PC-9 (cell line): ENCODE data around the gene JPH2. TPM values are rescaled to one million over a fixed set of nuclear protein-coding genes. Genes with fewer than 3 reads are reported as not detected.

ENCODE experiments used
- BruUV-seq: library from RNA; stranded (reverse); fragments of 400-500 nt; replicated peaks from 2 replicates; lab custom pipeline; 2021; lab: Mats Ljungman, UMichigan
- CTCF ChIA-PET: fragments of 300-600 bp; sonication (Branson Sonifier 250); formaldehyde crosslinking; loops from one replicate; lab custom pipeline; 2022; ENCODE audit warnings: antibody characterized with exemption; lab: Charles Lee
- POLR2A ChIA-PET: fragments of 300-600 bp; sonication (Branson Sonifier 250); formaldehyde crosslinking; loops from one replicate; lab custom pipeline; 2022; ENCODE audit warnings: antibody characterized with exemption; ENCODE audit not compliant: unreplicated experiment; lab: Charles Lee
- DNase-seq, 2 experiments: peaks; one replicate each; pipeline versions ENCODE4 v3.0.0 to v3.0.0-alpha.2; 2015 to 2022; ENCODE audit warnings: mixed read lengths in 1 of 2
- H2AFZ ChIP-seq: fragments of 200-600 bp; sonication (generic); 2 replicates; pipeline ENCODE4 v1.8.1; 2017; ENCODE audit warnings: antibody characterized with exemption
- H3F3A ChIP-seq: fragments of 200-600 bp; sonication (generic); 2 replicates; pipeline ENCODE4 v1.8.1; 2017; ENCODE audit warnings: antibody characterized with exemption, mild to moderate bottlenecking, low read depth; ENCODE audit not compliant: insufficient read depth
- H3K27ac ChIP-seq: fragments of 200-600 bp; sonication (generic); 2 replicates; pipeline ENCODE4 v1.6.1; 2016; ENCODE audit warnings: mixed run types
- H3K27me3 ChIP-seq: fragments of 200-600 bp; sonication (generic); 2 replicates; pipeline ENCODE4 v1.6.1; 2016; ENCODE audit warnings: low read depth, mixed run types; ENCODE audit not compliant: insufficient read depth
- H3K36me3 ChIP-seq: fragments of 200-600 bp; sonication (generic); 2 replicates; pipeline ENCODE4 v1.6.1; 2016; ENCODE audit warnings: low read depth, mixed run types
- H3K4me1 ChIP-seq: fragments of 200-600 bp; sonication (generic); replicated peaks from 2 replicates; pipeline ENCODE4 v1.6.1; 2016; ENCODE audit warnings: mixed run types; ENCODE audit not compliant: insufficient read depth
- H3K4me2 ChIP-seq: fragments of 200-600 bp; sonication (generic); 2 replicates; pipeline ENCODE4 v1.6.1; 2017; ENCODE audit warnings: mixed run types
- H3K4me3 ChIP-seq: fragments of 200-600 bp; sonication (generic); 2 replicates; pipeline ENCODE4 v1.6.1; 2016; ENCODE audit warnings: mixed run types
- H3K79me2 ChIP-seq: fragments of 200-600 bp; sonication (generic); 2 replicates; pipeline ENCODE4 v1.6.1; 2017; ENCODE audit warnings: low read depth, mixed run types
- H3K9me2 ChIP-seq: fragments of 200-600 bp; sonication (generic); 2 replicates; pipeline ENCODE4 v1.8.1; 2017; ENCODE audit warnings: mild to moderate bottlenecking; ENCODE audit not compliant: insufficient read depth
- H3K9me3 ChIP-seq: fragments of 200-600 bp; sonication (generic); 2 replicates; pipeline ENCODE4 v1.8.1; 2016; ENCODE audit warnings: low read depth; ENCODE audit not compliant: insufficient read depth
- H4K20me1 ChIP-seq: fragments of 200-600 bp; sonication (generic); 2 replicates; pipeline ENCODE4 v1.8.1; 2017; ENCODE audit not compliant: insufficient read depth
- CTCF ChIP-seq: fragments of 200-600 bp; sonication (generic); conservative IDR thresholded peaks from 2 replicates; pipeline ENCODE4 v1.6.1; 2017; ENCODE audit warnings: mixed run types, antibody characterized with exemption, mild to moderate bottlenecking, moderate library complexity
- EZH2 ChIP-seq: fragments of 200-600 bp; sonication (generic); IDR thresholded peaks from 2 replicates; pipeline ENCODE4 v1.8.0; 2017; ENCODE audit warnings: antibody characterized with exemption, low read depth
- intact Hi-C: fragments of 100-400 bp; cut with micrococcal nuclease; formaldehyde crosslinking; loops from one replicate; pipeline ENCODE4 v1.10.0; 2022; ENCODE audit not compliant: unreplicated experiment
- total RNA-seq: library from RNA; stranded (reverse); gene quantifications from 2 replicates; pipeline ENCODE4 v1.2.3, GENCODE V29; 2021

Gene JPH2
- total RNA-seq, 1 experiment from 2014 or later = 41.1 TPM

GRCh38 chr20:44092551-44093248 lies 94.3 kb downstream of the JPH2 start:
- TF ChIP-seq CTCF = peak; percentile 87
- no peak for TF ChIP-seq EZH2
- Histone ChIP-seq H3K4me2 (no peak overlapping the region), H3K4me3 (no peak overlapping the region), H3K36me3 (no peaks in the 10 kb centered on the region), H3K9me3 (no peaks in the 10 kb centered on the region), H3F3A (no peaks in the 10 kb centered on the region; the same call in none of the 2 replicates), H3K79me2 (no peaks in the 10 kb centered on the region), H3K9me2 (no peaks in the 10 kb centered on the region), H4K20me1 (no peaks in the 10 kb centered on the region), H3K27ac (no peak overlapping the region), H3K4me1 (peaks cover 1% of the 10 kb centered on the region; the same call in 1 of the 2 replicates), H3K27me3 (no peaks in the 10 kb centered on the region), H2AFZ (no peak overlapping the region)
- POLR2A ChIA-PET = interaction anchor here (0.6 kb wide), 1 partner anchor 237 kb away, joined by 4 read pairs; no protein-coding TSS in a partner anchor
- intact Hi-C loops = no loop called here
- peak in 1 of 2 experiments; percentile 32 for DNase-seq
- CTCF ChIA-PET = no interaction called here
- BruUV-seq = no TSS peak

- H3K4me3 ChIP-seq = no peak overlapping the region
- intact Hi-C loops = no loop called here
- no peaks in the 10 kb centered on the region for H3K9me2 ChIP-seq
- no peaks in the 10 kb centered on the region for H3K9me3 ChIP-seq
- H3F3A ChIP-seq = no peaks in the 10 kb centered on the region
- ChIA-PET POLR2A (no interaction called here), CTCF (interaction anchor here (1.1 kb wide), 1 partner anchor 340 kb away, joined by 3 read pairs; no protein-coding TSS in a partner anchor)
- no peak for TF ChIP-seq EZH2
- H4K20me1 ChIP-seq = no peaks in the 10 kb centered on the region
- H3K4me2 ChIP-seq = no peak overlapping the region
- H3K36me3 ChIP-seq = no peaks in the 10 kb centered on the region
- no TSS peak for BruUV-seq
- DNase-seq = no peak
- no peaks in the 10 kb centered on the region for H3K4me1 ChIP-seq
- no peaks in the 10 kb centered on the region for H3K27me3 ChIP-seq
- no peaks in the 10 kb centered on the region for H3K79me2 ChIP-seq
- no peak overlapping the region for H2AFZ ChIP-seq
- H3K27ac ChIP-seq = no peak overlapping the region
Observed at GRCh38 chr20:44091026-44091425, 96.0 kb downstream of the JPH2 start.

- ChIA-PET CTCF (interaction anchor here (0.5 to 1.1 kb wide), 3 partner anchors 100 to 641 kb away, joined by 3 read pairs; no protein-coding TSS in a partner anchor), POLR2A (no interaction called here)
- Histone ChIP-seq H3K4me3 (no peak overlapping the region), H3K27ac (no peak overlapping the region), H3K4me1 (no peaks in the 10 kb centered on the region), H3F3A (no peaks in the 10 kb centered on the region), H3K79me2 (no peaks in the 10 kb centered on the region), H3K9me3 (no peaks in the 10 kb centered on the region), H3K36me3 (no peaks in the 10 kb centered on the region), H3K27me3 (no peaks in the 10 kb centered on the region), H3K9me2 (no peaks in the 10 kb centered on the region), H4K20me1 (no peaks in the 10 kb centered on the region), H3K4me2 (no peak overlapping the region), H2AFZ (no peak overlapping the region)
- intact Hi-C loops = no loop called here
- TF ChIP-seq CTCF (no peak), EZH2 (no peak)
- DNase-seq = no peak
- no TSS peak for BruUV-seq
Observed at GRCh38 chr20:44089987-44090674, 96.9 kb downstream of the JPH2 start.
